ENCODE measurements around the gene PHF19. TPM values are rescaled to one million over a fixed set of nuclear protein-coding genes. Genes with fewer than 3 reads are reported as not detected.

Gene PHF19
- total RNA-seq: 10 to 100 TPM in 2 of 4 donors, 1 to 10 TPM in 2; 6.7 to 11.1 (median 9.3) TPM

DNA sequence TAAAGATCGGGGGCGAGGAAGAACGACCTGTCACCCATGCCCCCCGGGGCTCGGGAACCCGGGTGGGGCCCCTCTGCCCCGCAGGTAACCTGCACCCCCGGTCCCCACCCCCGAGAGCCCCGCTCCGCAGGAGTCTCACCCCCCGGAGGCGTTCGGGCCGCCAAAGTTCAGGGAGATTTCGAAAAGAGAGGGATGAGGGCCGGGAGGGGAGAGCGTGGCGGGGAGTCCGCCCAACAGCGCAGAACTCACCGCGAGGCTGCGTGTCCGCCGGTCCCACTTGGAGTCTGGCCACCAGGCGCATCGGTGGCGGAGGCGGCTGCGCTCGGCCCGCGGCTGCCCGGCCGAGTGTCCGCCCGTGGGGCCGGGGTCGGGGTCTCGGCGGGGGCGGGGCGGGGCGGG lies at the start of gene PHF19:
PHF19 (minus strand) TSS at position 347 of the 399 bp plus-strand sequence. CDS start 2,447 bp downstream, outside the sequence.
- Histone ChIP-seq H3K27ac (peak within 1 kb of the TSS; percentile 87 to 96 (median 95)), H3K36me3 (no peaks in the 10 kb centered on the region), H3K9me3 (no peaks in the 10 kb centered on the region), H3K27me3 (no peaks in the 10 kb centered on the region), H3K4me3 (peak within 1 kb of the TSS; percentile 63 to 78 (median 68)), H3K4me1 (peaks cover 3 to 26% (median 18%) of the 10 kb centered on the region in 4 donors)
- 0% methylated on average over 19 of the region's 45 CpGs; no CpG with 5 or more reads in 1 of the 2 donors for WGBS, 2 donors (ENCODE audit: low coverage in 1 of 2)
- intact Hi-C loops (cut with DNase I; ENCODE audit: low total_unique reads): loop anchor here (2.0 kb wide), 1 partner anchor 58 kb away; no protein-coding TSS in a partner anchor
- DNase-seq: no peak
- no peak for TF ChIP-seq POLR2AphosphoS5 (IDR thresholded peaks at IDR 0.05)
- TF ChIP-seq, protein P1, sequence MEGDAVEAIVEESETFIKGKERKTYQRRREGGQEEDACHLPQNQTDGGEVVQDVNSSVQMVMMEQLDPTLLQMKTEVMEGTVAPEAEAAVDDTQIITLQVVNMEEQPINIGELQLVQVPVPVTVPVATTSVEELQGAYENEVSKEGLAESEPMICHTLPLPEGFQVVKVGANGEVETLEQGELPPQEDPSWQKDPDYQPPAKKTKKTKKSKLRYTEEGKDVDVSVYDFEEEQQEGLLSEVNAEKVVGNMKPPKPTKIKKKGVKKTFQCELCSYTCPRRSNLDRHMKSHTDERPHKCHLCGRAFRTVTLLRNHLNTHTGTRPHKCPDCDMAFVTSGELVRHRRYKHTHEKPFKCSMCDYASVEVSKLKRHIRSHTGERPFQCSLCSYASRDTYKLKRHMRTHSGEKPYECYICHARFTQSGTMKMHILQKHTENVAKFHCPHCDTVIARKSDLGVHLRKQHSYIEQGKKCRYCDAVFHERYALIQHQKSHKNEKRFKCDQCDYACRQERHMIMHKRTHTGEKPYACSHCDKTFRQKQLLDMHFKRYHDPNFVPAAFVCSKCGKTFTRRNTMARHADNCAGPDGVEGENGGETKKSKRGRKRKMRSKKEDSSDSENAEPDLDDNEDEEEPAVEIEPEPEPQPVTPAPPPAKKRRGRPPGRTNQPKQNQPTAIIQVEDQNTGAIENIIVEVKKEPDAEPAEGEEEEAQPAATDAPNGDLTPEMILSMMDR (IDR thresholded peaks at IDR 0.05): no peak
- TF ChIP-seq POLR2A (IDR thresholded peaks at IDR 0.05): no peak
- no peak for TF ChIP-seq EP300 (IDR thresholded peaks at IDR 0.05; ENCODE audit: low read depth)
- in situ Hi-C loops (cut with MboI; ENCODE audit: low pct_ligation_motif_present in 1 of 4, low pct_unique_long_range_greater_than_20kb in 1 of 4, low sequenced_read_pairs in 3 of 4): no loop called here

DNA sequence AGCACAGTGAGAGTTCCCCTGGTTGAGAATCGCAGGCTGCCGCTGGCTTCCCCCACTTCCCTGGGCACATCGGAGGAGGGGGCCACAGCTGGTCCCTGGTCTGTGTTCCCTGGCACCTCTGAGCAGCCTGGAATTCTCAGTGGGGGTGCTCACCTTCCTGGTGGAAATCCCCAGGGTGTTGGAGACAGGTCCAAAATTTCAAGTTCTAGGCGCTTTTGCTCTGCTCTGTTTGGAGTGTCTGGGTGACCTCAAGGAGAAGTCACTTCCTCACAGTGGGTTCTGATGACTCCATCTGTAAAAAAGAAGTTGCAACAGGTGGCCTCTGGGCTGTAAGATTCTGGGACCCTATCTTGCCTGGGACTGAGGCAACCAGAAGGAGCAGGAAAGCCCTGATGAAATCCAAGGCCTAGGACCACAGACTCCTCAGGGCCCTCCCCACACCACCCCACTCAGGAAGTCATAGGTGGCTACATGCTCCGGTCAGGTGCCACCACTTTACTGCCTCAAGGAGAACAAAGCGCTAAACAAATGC lies 49.5 kb upstream of the PHF19 start, which contains the start of gene TRAF1:
TRAF1 (minus strand) TSS at position 400 of the 532 bp plus-strand sequence. CDS start 721 bp downstream, outside the sequence.
- in situ Hi-C loops (cut with MboI; ENCODE audit: low pct_ligation_motif_present in 1 of 4, low pct_unique_long_range_greater_than_20kb in 1 of 4, low sequenced_read_pairs in 3 of 4): loop anchor here in 3 of 4 donors (25.0 kb wide), 1 partner anchor 164 kb away; no protein-coding TSS in a partner anchor
- Histone ChIP-seq H3K4me1 (peaks cover 7 to 21% (median 13%) of the 10 kb centered on the region in 4 donors), H3K4me3 (peak within 1 kb of the TSS in 1 of 4 donors; percentile 25), H3K27ac (peak within 1 kb of the TSS; percentile 87 to 96 (median 92)), H3K27me3 (no peaks in the 10 kb centered on the region), H3K36me3 (no peaks in the 10 kb centered on the region), H3K9me3 (no peaks in the 10 kb centered on the region)
- intact Hi-C loops (cut with DNase I; ENCODE audit: low total_unique reads): no loop called here
- 77% methylated on average over 6 of the region's 6 CpGs; no CpG with 5 or more reads in 1 of the 2 donors for WGBS, 2 donors (ENCODE audit: low coverage in 1 of 2)
- TF ChIP-seq POLR2A (IDR thresholded peaks at IDR 0.05): no peak
- TF ChIP-seq POLR2AphosphoS5 (IDR thresholded peaks at IDR 0.05): no peak
- no peak for TF ChIP-seq EP300 (IDR thresholded peaks at IDR 0.05; ENCODE audit: low read depth)
- TF ChIP-seq, protein P1 (IDR thresholded peaks at IDR 0.05): no peak
- DNase-seq: no peak

DNA sequence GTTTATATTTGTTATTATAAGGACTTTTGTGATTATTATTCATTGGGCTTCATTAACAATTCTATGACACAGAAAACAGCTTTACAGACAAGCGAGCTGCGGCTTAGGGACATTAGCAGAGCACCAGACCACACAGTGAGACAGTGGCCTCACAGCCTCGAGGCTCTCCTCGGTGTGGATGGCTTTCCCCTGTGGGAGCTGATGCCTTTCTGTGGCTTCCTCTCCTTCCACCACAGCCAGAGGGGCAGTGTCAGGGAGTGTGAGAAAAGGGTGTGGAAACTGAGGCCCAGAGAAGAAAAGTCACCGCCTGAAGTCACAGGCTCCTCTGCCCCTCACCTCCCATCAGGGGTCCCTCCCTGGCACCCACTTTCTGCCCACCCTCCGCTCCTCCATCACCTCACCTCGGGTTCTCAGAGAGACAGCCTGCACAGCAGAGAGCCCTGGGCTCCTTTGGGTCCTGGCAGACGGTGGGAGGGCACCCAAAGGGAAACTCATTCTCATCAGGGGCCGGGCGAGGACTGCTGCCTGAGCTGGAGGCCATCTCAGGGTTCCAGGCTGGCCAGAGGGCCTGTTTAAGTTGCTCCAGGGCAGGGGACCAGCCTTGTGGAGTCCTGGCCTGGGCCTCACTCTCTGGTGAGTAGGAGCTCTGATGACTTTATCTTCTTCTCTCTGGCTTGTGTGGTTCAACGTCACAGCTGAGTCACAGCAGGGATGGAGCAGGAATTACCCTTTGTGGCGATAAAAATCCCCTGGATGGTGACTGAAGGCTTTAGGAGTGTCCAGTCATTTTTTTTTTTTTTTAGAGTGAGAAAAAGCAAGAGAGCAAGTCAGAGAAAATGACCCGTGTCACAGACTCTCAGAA lies 48.8 kb upstream of the PHF19 start:
- Histone ChIP-seq H3K4me3 (peak overlapping the region in 1 of 4 donors; percentile 25), H3K4me1 (peaks cover 4 to 16% (median 12%) of the 10 kb centered on the region in 4 donors), H3K9me3 (no peaks in the 10 kb centered on the region), H3K27me3 (no peaks in the 10 kb centered on the region), H3K36me3 (no peaks in the 10 kb centered on the region), H3K27ac (peak overlapping the region; percentile 60 to 92 (median 79))
- WGBS, 2 donors (ENCODE audit: low coverage in 1 of 2): 39 to 57% methylated on average over 2 to 13 of the region's 13 CpGs
- in situ Hi-C loops (cut with MboI; ENCODE audit: low pct_ligation_motif_present in 1 of 4, low pct_unique_long_range_greater_than_20kb in 1 of 4, low sequenced_read_pairs in 3 of 4): loop anchor here in 3 of 4 donors (25.0 kb wide), 1 partner anchor 163 kb away; no protein-coding TSS in a partner anchor
- TF ChIP-seq POLR2A (IDR thresholded peaks at IDR 0.05) (no peak), POLR2AphosphoS5 (IDR thresholded peaks at IDR 0.05) (no peak), EP300 (IDR thresholded peaks at IDR 0.05; ENCODE audit: low read depth) (no peak)
- TF ChIP-seq, protein P1 (IDR thresholded peaks at IDR 0.05): no peak
- intact Hi-C loops (cut with DNase I; ENCODE audit: low total_unique reads): no loop called here
- no peak for DNase-seq
